Ishikawa (cell line): Measurements from ENCODE around the gene TAF4.

ENCODE experiments used
- MAX ChIP-seq: IDR thresholded peaks from 2 replicates; pipeline ENCODE4 v1.6.1; 2012
- YY1 ChIP-seq: IDR thresholded peaks from 2 replicates; pipeline ENCODE4 v1.6.1; 2012; ENCODE audit warnings: low read depth

- TF ChIP-seq YY1 (no peak), MAX (no peak)
Observed at GRCh38 chr20:62009869-62010445, 55.7 kb downstream of the TAF4 start.
